OCI-LY7 (cell line): ENCODE data around the gene PIK3AP1. TPM values are rescaled to one million over a fixed set of nuclear protein-coding genes. Genes with fewer than 3 reads are reported as not detected.
A peak's percentile ranks its signal among the peaks of the same experiment; 100 is the strongest.

Source experiments
- BruUV-seq: library from RNA; stranded (reverse); fragments of 400-500 nt; replicated peaks from 2 replicates; lab custom pipeline; 2021; lab: Mats Ljungman, UMichigan
- CTCF ChIA-PET: fragments of 300-600 bp; sonication (Branson Sonifier 250); formaldehyde crosslinking; loops from one replicate; lab custom pipeline; 2022; ENCODE audit warnings: antibody characterized with exemption; ENCODE audit not compliant: unreplicated experiment; lab: Charles Lee
- POLR2A ChIA-PET: fragments of 300-600 bp; sonication (Branson Sonifier 250); formaldehyde crosslinking; loops from one replicate; lab custom pipeline; 2022; ENCODE audit warnings: antibody characterized with exemption; lab: Charles Lee
- DNase-seq: peaks from one replicate; pipeline ENCODE4 v3.0.0-alpha.2; 2015; ENCODE audit warnings: low spot score
- H2AFZ ChIP-seq: fragments of 200-600 bp; sonication (generic), shearing (Covaris generic); 2 replicates; pipeline ENCODE4 v1.6.1; 2014; ENCODE audit warnings: mild to moderate bottlenecking, antibody characterized with exemption, low read length, moderate library complexity
- H3K27ac ChIP-seq: fragments of 200-600 bp; sonication (generic); 2 replicates; pipeline ENCODE4 v1.5.1; 2014; ENCODE audit warnings: mixed run types, low read depth, mild to moderate bottlenecking, moderate library complexity, low read length, inconsistent platforms; ENCODE audit not compliant: poor library complexity, severe bottlenecking
- H3K36me3 ChIP-seq: fragments of 200-600 bp; sonication (generic); 2 replicates; pipeline ENCODE4 v1.6.1; 2014; ENCODE audit warnings: mild to moderate bottlenecking, antibody characterized with exemption, low read length, moderate library complexity, mixed read lengths; ENCODE audit not compliant: insufficient read depth
- H3K4me1 ChIP-seq: fragments of 200-600 bp; sonication (generic); 2 replicates; pipeline ENCODE4 v1.5.1; 2014; ENCODE audit warnings: mild to moderate bottlenecking, low read length; ENCODE audit not compliant: insufficient read depth, poor library complexity, severe bottlenecking
- H3K4me2 ChIP-seq: fragments of 200-600 bp; sonication (generic); 2 replicates; pipeline ENCODE4 v1.6.1; 2014; ENCODE audit warnings: mild to moderate bottlenecking, low read length
- H3K4me3 ChIP-seq: fragments of 200-600 bp; sonication (generic); 2 replicates; pipeline ENCODE4 v1.5.1; 2014; ENCODE audit warnings: mild to moderate bottlenecking, low read depth, low read length; ENCODE audit not compliant: poor library complexity, severe bottlenecking
- H3K79me2 ChIP-seq: fragments of 200-600 bp; sonication (generic); 2 replicates; pipeline ENCODE4 v1.6.1; 2016; ENCODE audit warnings: low read depth, mild to moderate bottlenecking, low read length, moderate library complexity, mixed read lengths; ENCODE audit not compliant: insufficient read depth
- H3K9me2 ChIP-seq: fragments of 200-600 bp; sonication (generic); 2 replicates; pipeline ENCODE4 v1.6.1; 2016; ENCODE audit warnings: mild to moderate bottlenecking, low read length, mixed read lengths; ENCODE audit not compliant: insufficient read depth
- H3K9me3 ChIP-seq: fragments of 200-600 bp; sonication (generic); 2 replicates; pipeline ENCODE4 v1.6.1; 2014; ENCODE audit warnings: mild to moderate bottlenecking, mixed run types, low read length, mixed read lengths
- H4K20me1 ChIP-seq: fragments of 200-600 bp; sonication (generic); 2 replicates; pipeline ENCODE4 v1.6.1; 2014; ENCODE audit warnings: mild to moderate bottlenecking, antibody characterized with exemption, low read length, moderate library complexity, mixed read lengths; ENCODE audit not compliant: insufficient read depth
- EZH2phosphoT487 ChIP-seq: fragments of 200-600 bp; sonication (generic); IDR thresholded peaks from 2 replicates; pipeline ENCODE4 v1.6.1; 2018; ENCODE audit warnings: low read depth, borderline replicate concordance, mild to moderate bottlenecking, mixed run types, antibody characterized with exemption, low read length, moderate library complexity, mixed read lengths
- intact Hi-C: fragments of 100-400 bp; cut with micrococcal nuclease; formaldehyde crosslinking; loops from one replicate; pipeline ENCODE4 v1.10.0; 2022; ENCODE audit not compliant: unreplicated experiment
- total RNA-seq, 2 experiments: library from RNA; depleted of rRNA in 1 of 2; stranded (reverse); fragments of >200 nt in 1 of 2; shearing (Covaris generic) in 1 of 2; gene quantifications; 2 replicates each; pipeline ENCODE4 v1.2.3, GENCODE V29; 2014 to 2022
- TF ChIP-seq, protein P1 (sequence below): fragments of 200-600 bp; sonication (generic); conservative IDR thresholded peaks from 2 replicates; pipeline ENCODE4 v1.5.1; 2014; ENCODE audit warnings: mild to moderate bottlenecking, antibody characterized with exemption, low read length, moderate library complexity, mixed read lengths

Gene PIK3AP1
- total RNA-seq, 2 experiments from 2014 or later, result 132 to 140 TPM

DNA sequence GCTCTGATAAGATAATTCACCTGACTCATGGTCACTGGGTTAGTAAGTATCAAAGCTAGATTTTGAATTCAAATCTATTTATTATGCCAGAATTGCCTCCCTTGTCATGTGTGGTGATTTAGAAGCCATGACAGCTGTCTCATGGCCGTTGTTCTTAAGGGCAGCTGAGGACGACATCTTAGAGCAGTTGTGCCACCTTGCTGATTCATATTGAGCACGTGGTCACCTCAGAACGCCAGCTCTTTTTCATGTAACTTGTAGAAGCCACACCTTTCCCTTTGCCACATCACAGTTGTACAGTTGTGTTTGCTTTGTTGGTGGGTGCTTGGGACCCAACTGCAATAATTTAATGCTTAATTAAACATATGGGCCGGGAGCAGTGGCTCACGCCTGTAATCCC is 4.3 kb upstream of the PIK3AP1 start:
- Histone ChIP-seq H3K27ac (no peak overlapping the region), H3K79me2 (peaks cover 2% of the 10 kb centered on the region), H3K9me3 (peaks cover 9% of the 10 kb centered on the region; the same call in 1 of the 2 replicates), H3K4me1 (peaks cover 78% of the 10 kb centered on the region), H3K4me2 (no peak overlapping the region), H4K20me1 (no peaks in the 10 kb centered on the region), H3K4me3 (no peak overlapping the region), H3K36me3 (peaks cover under 1% of the 10 kb centered on the region; the same call in 1 of the 2 replicates), H2AFZ (no peak overlapping the region), H3K9me2 (no peaks in the 10 kb centered on the region)
- intact Hi-C loops, result loop anchor here (5.0 kb wide), 1 partner anchor 137 kb away; the partner anchor contains the start of gene TM9SF3
- DNase-seq, result no peak
- CTCF ChIA-PET, result no interaction called here
- POLR2A ChIA-PET, result no interaction called here
- TF ChIP-seq, protein P1, sequence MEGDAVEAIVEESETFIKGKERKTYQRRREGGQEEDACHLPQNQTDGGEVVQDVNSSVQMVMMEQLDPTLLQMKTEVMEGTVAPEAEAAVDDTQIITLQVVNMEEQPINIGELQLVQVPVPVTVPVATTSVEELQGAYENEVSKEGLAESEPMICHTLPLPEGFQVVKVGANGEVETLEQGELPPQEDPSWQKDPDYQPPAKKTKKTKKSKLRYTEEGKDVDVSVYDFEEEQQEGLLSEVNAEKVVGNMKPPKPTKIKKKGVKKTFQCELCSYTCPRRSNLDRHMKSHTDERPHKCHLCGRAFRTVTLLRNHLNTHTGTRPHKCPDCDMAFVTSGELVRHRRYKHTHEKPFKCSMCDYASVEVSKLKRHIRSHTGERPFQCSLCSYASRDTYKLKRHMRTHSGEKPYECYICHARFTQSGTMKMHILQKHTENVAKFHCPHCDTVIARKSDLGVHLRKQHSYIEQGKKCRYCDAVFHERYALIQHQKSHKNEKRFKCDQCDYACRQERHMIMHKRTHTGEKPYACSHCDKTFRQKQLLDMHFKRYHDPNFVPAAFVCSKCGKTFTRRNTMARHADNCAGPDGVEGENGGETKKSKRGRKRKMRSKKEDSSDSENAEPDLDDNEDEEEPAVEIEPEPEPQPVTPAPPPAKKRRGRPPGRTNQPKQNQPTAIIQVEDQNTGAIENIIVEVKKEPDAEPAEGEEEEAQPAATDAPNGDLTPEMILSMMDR, result no peak
- TF ChIP-seq EZH2phosphoT487, result no peak
- BruUV-seq, result no TSS peak

DNA sequence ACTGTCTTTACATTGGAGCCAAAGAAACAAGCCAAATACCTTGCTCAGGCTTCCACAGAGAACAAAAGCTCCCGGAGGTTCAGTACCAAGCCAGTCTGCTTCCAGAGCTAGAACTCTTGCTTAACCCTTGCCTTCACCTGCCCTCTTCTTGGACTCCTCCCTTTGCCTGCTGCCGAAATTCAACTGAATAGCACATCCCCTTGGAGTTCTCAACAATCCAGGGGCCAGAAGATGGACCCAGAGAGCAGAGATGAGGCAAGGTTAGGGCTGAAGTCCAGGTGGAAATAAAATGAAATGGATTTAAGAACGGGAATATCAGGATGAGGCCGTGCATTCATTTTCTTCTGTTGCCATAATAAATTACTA is 876 bp upstream of the PIK3AP1 start:
- BruUV-seq, result TSS peak; percentile 98
- Histone ChIP-seq H3K9me2 (no peaks in the 10 kb centered on the region), H3K4me2 (peak overlapping the region; percentile 85), H2AFZ (peak overlapping the region; percentile 9; the same call in 1 of the 2 replicates), H3K4me1 (peaks cover 65% of the 10 kb centered on the region), H3K36me3 (peaks cover 32% of the 10 kb centered on the region), H3K4me3 (peak overlapping the region; percentile 87), H3K9me3 (peaks cover 6% of the 10 kb centered on the region; the same call in 1 of the 2 replicates), H3K27ac (peak overlapping the region; percentile 91), H4K20me1 (peaks cover 8% of the 10 kb centered on the region; the same call in 1 of the 2 replicates), H3K79me2 (peaks cover 37% of the 10 kb centered on the region)
- intact Hi-C loops, result loop anchor here (1.0 to 5.0 kb wide), 2 partner anchors 43 to 134 kb away; partner anchors contain the start of gene TM9SF3
- ChIA-PET POLR2A (interaction anchor here (0.5 to 2.2 kb wide), 10 partner anchors 17 to 304 kb away, joined by 3 to 6 read pairs (median 4); no protein-coding TSS in a partner anchor), CTCF (no interaction called here)
- TF ChIP-seq EZH2phosphoT487, result no peak
- TF ChIP-seq, protein P1, result peak; percentile 54
- DNase-seq, result no peak
